Adrenal gland (tissue), 12 donors: ENCODE data around the gene SEMA4C. TPM values are rescaled to one million over a fixed set of nuclear protein-coding genes. Genes with fewer than 3 reads are reported as not detected.
A peak's percentile ranks its signal among the peaks of the same experiment; 100 is the strongest.

Experiments used
- DNase-seq, 7 donors: peaks; one replicate each; pipeline ENCODE4 v3.0.0-alpha.2; 2019 to 2020
- H3K27ac ChIP-seq, 5 donors: fragments of 200-600 bp; sonication (generic) in 4 of 5; 1 replicate in 3 of 5; 2 replicates in 2 of 5; pipeline versions ENCODE4 v1.5.1 to v1.8.0; 2016 to 2020; ENCODE audit warnings: mild to moderate bottlenecking in 1 of 5
- H3K27me3 ChIP-seq: fragments of 200-600 bp; 2 replicates; pipeline ENCODE4 v1.8.0; 2021
- H3K36me3 ChIP-seq, 2 donors: fragments of 200-600 bp; replicated peaks in 1 of 2; 1 replicate in 1 of 2; 2 replicates in 1 of 2; pipeline versions ENCODE4 v1.5.1 to v1.8.0; 2018 to 2022
- H3K4me1 ChIP-seq, 2 donors: fragments of 200-600 bp; replicated peaks in 1 of 2; 1 replicate in 1 of 2; 2 replicates in 1 of 2; pipeline versions ENCODE4 v1.5.1 to v1.8.0; 2018 to 2021
- H3K4me3 ChIP-seq, 4 donors: fragments of 200-600 bp; sonication (generic) in 3 of 4; one replicate each; pipeline ENCODE4 v1.5.1; 2016 to 2018
- H3K9me3 ChIP-seq, 3 donors: fragments of 200-600 bp; sonication (generic) in 1 of 3; replicated peaks in 1 of 3; 1 replicate in 2 of 3; 2 replicates in 1 of 3; pipeline versions ENCODE4 v1.5.1 to v1.8.0; 2016 to 2021
- POLR2A ChIP-seq, 2 donors: fragments of 450-650 bp; IDR thresholded peaks; one replicate each; pipeline ENCODE4 v1.6.1; 2017; ENCODE audit warnings: antibody characterized with exemption in 2 of 2, mild to moderate bottlenecking in 2 of 2, moderate library complexity in 1 of 2
- WGBS, 4 donors: extraction: QIAGEN DNeasy Blood & Tissue Kit in 2 of 4; methylation state at CpG; one replicate each; pipeline versions ENCODE4 v1.1.5 to v1.1.7; 2013 to 2017; 5-methylcytosine and 5-hydroxymethylcytosine counted together
- intact Hi-C, 2 donors: fragments of 100-400 bp; cut with DNase I; formaldehyde crosslinking; loops; one replicate each; pipeline versions ENCODE4 v1.14.1 to v1.15.0; 2022 to 2023
- polyA plus RNA-seq, 3 donors: library from polyadenylated mRNA; stranded (reverse); fragments of 200-250 nt in 2 of 3; fragments of 350-450 nt in 1 of 3; fragmentation: Illumina TruSeq in 1 of 3; extraction: RNeasy Lipid Tissue Mini Kit (QIAGEN cat#74804) in 1 of 3; gene quantifications; one replicate each; pipeline ENCODE4 v1.2.3, GENCODE V29; 2013 to 2014
- total RNA-seq, 9 donors: library from RNA; depleted of rRNA in 4 of 9; stranded (reverse); fragments of >200 nt in 4 of 9; fragments of 120-200 nt in 1 of 9; fragmentation: NEBNext Ultra II Directional in 1 of 9; extraction: Animal tissue kit (Norgen Biotek cat#: 25700) in 1 of 9; gene quantifications; one replicate each; pipeline versions ENCODE4 v1.1.0 to v1.2.4, GENCODE V29; 2013 to 2023
- TF ChIP-seq, protein P1 (sequence below), 6 experiments: fragments of 450-650 bp in 4 of 6; fragments of 200-600 bp in 2 of 6; sonication (generic) in 1 of 6; IDR thresholded peaks; 1 replicate in 5 of 6; 2 replicates in 1 of 6; pipeline versions ENCODE4 v1.5.1 to v1.8.0; 2016 to 2021; ENCODE audit warnings: antibody characterized with exemption in 6 of 6, mild to moderate bottlenecking in 2 of 6, moderate library complexity in 1 of 6
- donor health status: healthy with polysubstance abuse.
- donor health status: Bipolar disorder and iron deficiency.
- donor health status: DM: yes; HTN: yes; CAD: no.
- donor health status: DM: no; HTN: no; CAD: no.
- donor health status: DM: no; HTN: no; CAD: no.
- donor health status: DM: yes; HTN: yes; CAD: no.

The SEMA4C gene
- total and polyA plus RNA-seq, 12 donors: 4.4 to 31.6 (median 23.2) TPM

DNA sequence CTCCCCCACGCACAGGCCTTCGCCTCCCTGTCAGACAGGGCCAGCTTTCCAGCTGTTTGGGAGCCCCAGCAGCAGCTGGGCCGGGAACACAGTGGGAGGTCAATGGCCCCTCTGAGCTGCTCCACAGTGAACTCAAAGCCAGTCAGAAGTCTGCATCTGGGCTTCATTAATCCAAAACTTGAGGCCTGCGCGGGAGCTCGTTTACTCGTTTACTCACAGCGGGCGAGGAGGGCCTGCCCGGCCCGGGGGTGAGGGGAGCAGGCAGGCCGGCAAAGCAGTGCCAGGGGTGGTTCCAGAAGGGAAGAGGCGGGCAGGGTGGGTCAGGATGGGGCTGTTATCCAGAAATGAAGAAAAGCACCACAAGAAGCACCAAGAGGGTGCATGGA, 36.8 kb upstream of the SEMA4C start:
- Histone ChIP-seq H3K9me3 (no peaks in the 10 kb centered on the region), H3K27ac (peak overlapping the region in 3 of 5 donors; percentile 19 to 81 (median 65)), H3K4me1 (peaks cover 0 to 8% of the 10 kb centered on the region in 2 donors), H3K4me3 (no peak overlapping the region), H3K36me3 (no peaks in the 10 kb centered on the region), H3K27me3 (no peaks in the 10 kb centered on the region)
- 56 to 82% (median 72%) methylated on average over 10 to 13 of the region's 13 CpGs for WGBS, 4 donors
- TF ChIP-seq POLR2A (IDR thresholded peaks at IDR 0.05): no peak
- TF ChIP-seq, protein P1, sequence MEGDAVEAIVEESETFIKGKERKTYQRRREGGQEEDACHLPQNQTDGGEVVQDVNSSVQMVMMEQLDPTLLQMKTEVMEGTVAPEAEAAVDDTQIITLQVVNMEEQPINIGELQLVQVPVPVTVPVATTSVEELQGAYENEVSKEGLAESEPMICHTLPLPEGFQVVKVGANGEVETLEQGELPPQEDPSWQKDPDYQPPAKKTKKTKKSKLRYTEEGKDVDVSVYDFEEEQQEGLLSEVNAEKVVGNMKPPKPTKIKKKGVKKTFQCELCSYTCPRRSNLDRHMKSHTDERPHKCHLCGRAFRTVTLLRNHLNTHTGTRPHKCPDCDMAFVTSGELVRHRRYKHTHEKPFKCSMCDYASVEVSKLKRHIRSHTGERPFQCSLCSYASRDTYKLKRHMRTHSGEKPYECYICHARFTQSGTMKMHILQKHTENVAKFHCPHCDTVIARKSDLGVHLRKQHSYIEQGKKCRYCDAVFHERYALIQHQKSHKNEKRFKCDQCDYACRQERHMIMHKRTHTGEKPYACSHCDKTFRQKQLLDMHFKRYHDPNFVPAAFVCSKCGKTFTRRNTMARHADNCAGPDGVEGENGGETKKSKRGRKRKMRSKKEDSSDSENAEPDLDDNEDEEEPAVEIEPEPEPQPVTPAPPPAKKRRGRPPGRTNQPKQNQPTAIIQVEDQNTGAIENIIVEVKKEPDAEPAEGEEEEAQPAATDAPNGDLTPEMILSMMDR (IDR thresholded peaks at IDR 0.05): no peak
- intact Hi-C loops: no loop called here
- peak in 2 of 7 donors; percentile 46 to 59 for DNase-seq

- H3K36me3 ChIP-seq: no peaks in the 10 kb centered on the region
- intact Hi-C loops: no loop called here
- no peaks in the 10 kb centered on the region for H3K9me3 ChIP-seq
- no peaks in the 10 kb centered on the region for H3K27me3 ChIP-seq
- TF ChIP-seq POLR2A (IDR thresholded peaks at IDR 0.05): no peak
- TF ChIP-seq, protein P1 (IDR thresholded peaks at IDR 0.05): no peak
- H3K27ac ChIP-seq: no peak overlapping the region
- peaks cover 0 to 9% of the 10 kb centered on the region in 2 donors for H3K4me1 ChIP-seq
- no peak overlapping the region for H3K4me3 ChIP-seq
- no peak for DNase-seq
- WGBS, 4 donors: 72 to 82% (median 79%) methylated on average over 7 of the region's 7 CpGs
Observed at GRCh38 chr2:96903815-96904214, 33.9 kb upstream of the SEMA4C start.

DNA sequence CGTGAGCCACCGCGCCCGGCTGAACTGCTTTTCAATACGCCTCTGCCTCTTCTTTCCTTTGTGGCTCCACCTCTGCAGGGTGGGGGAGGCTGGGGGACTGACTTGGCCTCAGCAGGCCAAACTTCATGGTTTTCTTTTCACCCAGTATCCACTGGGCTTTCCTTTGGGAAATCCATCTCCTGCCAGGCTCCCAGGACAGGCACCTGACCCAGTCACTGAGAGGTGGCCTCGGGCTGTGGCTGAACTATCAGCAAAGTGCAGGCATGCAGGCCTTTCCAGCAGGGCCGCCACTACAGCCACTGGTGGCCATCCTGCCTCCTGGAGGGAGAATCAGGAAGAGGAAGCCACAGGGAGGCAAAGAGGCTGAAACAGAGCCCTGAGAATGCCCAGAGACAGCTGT, 33.4 kb upstream of the SEMA4C start:
- WGBS, 4 donors: 87 to 97% (median 91%) methylated on average over 5 to 7 of the region's 7 CpGs
- H3K36me3 ChIP-seq: no peaks in the 10 kb centered on the region
- intact Hi-C loops: no loop called here
- TF ChIP-seq, protein P1 (IDR thresholded peaks at IDR 0.05): no peak
- no peak for TF ChIP-seq POLR2A (IDR thresholded peaks at IDR 0.05)
- no peaks in the 10 kb centered on the region for H3K9me3 ChIP-seq
- no peak for DNase-seq
- H3K4me1 ChIP-seq: peaks cover 0 to 11% of the 10 kb centered on the region in 2 donors
- H3K27me3 ChIP-seq: no peaks in the 10 kb centered on the region
- no peak overlapping the region for H3K27ac ChIP-seq
- no peak overlapping the region for H3K4me3 ChIP-seq

- H3K9me3 ChIP-seq: no peaks in the 10 kb centered on the region
- peaks cover 0 to 4% of the 10 kb centered on the region in 2 donors for H3K4me1 ChIP-seq
- H3K4me3 ChIP-seq: no peak overlapping the region
- TF ChIP-seq, protein P1 (IDR thresholded peaks at IDR 0.05): no peak
- no peak for TF ChIP-seq POLR2A (IDR thresholded peaks at IDR 0.05)
- no peaks in the 10 kb centered on the region for H3K36me3 ChIP-seq
- intact Hi-C loops: no loop called here
- H3K27ac ChIP-seq: no peak overlapping the region
- DNase-seq: no peak
- H3K27me3 ChIP-seq: no peaks in the 10 kb centered on the region
- 85 to 96% (median 87%) methylated on average over 10 of the region's 10 CpGs for WGBS, 4 donors
Observed at GRCh38 chr2:96900237-96900636, 30.4 kb upstream of the SEMA4C start.
